A673 (cell line): ENCODE measurements around the gene CTRB2. TPM values are rescaled to one million over a fixed set of nuclear protein-coding genes. Genes with fewer than 3 reads are reported as not detected.

Experiments
- BruUV-seq: library from RNA; stranded (reverse); fragments of 400-500 nt; replicated peaks from 2 replicates; lab custom pipeline; 2021; lab: Mats Ljungman, UMichigan
- CTCF ChIA-PET: fragments of 300-600 bp; sonication (Branson Sonifier 250); formaldehyde crosslinking; loops from one replicate; lab custom pipeline; 2022; ENCODE audit warnings: antibody characterized with exemption; lab: Charles Lee
- POLR2A ChIA-PET: fragments of 300-600 bp; sonication (Branson Sonifier 250); formaldehyde crosslinking; loops from one replicate; lab custom pipeline; 2022; ENCODE audit warnings: antibody characterized with exemption; ENCODE audit not compliant: low non-redundant PET; lab: Charles Lee
- DNase-seq: peaks from one replicate; pipeline ENCODE4 v3.0.0-alpha.2; 2015; ENCODE audit warnings: low spot score
- H3K27ac ChIP-seq: fragments of 200-600 bp; sonication (generic); 2 replicates; pipeline ENCODE4 v1.5.1; 2016; ENCODE audit warnings: mixed run types, low read depth, mild to moderate bottlenecking, mixed read lengths, antibody characterized with exemption, low read length; ENCODE audit not compliant: poor library complexity, severe bottlenecking
- H3K27me3 ChIP-seq: fragments of 200-600 bp; sonication (generic); replicated peaks from 2 replicates; pipeline ENCODE4 v1.6.1; 2017; ENCODE audit warnings: mixed run types, low read depth, mild to moderate bottlenecking, mixed read lengths, antibody characterized with exemption, low read length; ENCODE audit not compliant: insufficient read depth, poor library complexity
- H3K36me3 ChIP-seq: fragments of 200-600 bp; sonication (generic); 2 replicates; pipeline ENCODE4 v1.6.1; 2016; ENCODE audit warnings: mixed run types, mild to moderate bottlenecking, mixed read lengths, antibody characterized with exemption, low read length; ENCODE audit not compliant: insufficient read depth, poor library complexity, severe bottlenecking
- H3K4me1 ChIP-seq: fragments of 200-600 bp; sonication (generic); 2 replicates; pipeline ENCODE4 v1.6.1; 2017; ENCODE audit warnings: mixed run types, mild to moderate bottlenecking, mixed read lengths, antibody characterized with exemption, low read length; ENCODE audit not compliant: insufficient read depth, poor library complexity, severe bottlenecking
- H3K4me3 ChIP-seq: fragments of 200-600 bp; sonication (generic); 2 replicates; pipeline ENCODE4 v1.5.1; 2016; ENCODE audit warnings: low read depth, mixed run types, mild to moderate bottlenecking, mixed read lengths, low read length; ENCODE audit not compliant: poor library complexity, severe bottlenecking
- H3K9me3 ChIP-seq: fragments of 200-600 bp; sonication (generic); 2 replicates; pipeline ENCODE4 v1.6.1; 2016; ENCODE audit warnings: mixed run types, low read depth, mild to moderate bottlenecking, mixed read lengths, antibody characterized with exemption, low read length; ENCODE audit not compliant: poor library complexity, severe bottlenecking
- CTCF ChIP-seq: fragments of 300-800, 200-600 bp; sonication (generic); conservative IDR thresholded peaks from 2 replicates; pipeline ENCODE4 v1.5.1; 2017; ENCODE audit warnings: low read depth, mild to moderate bottlenecking, antibody characterized with exemption, low read length, moderate library complexity, mixed read lengths
- EZH2 ChIP-seq: fragments of 200-600 bp; sonication (generic); IDR thresholded peaks from 2 replicates; pipeline ENCODE4 v1.6.1; 2017; ENCODE audit warnings: borderline replicate concordance, low read depth, mild to moderate bottlenecking, mixed read lengths, antibody characterized with exemption, low read length; ENCODE audit not compliant: poor library complexity, severe bottlenecking
- intact Hi-C: fragments of 100-400 bp; cut with micrococcal nuclease; formaldehyde crosslinking; loops from one replicate; pipeline ENCODE4 v1.10.0; 2022; ENCODE audit not compliant: unreplicated experiment
- total RNA-seq: library from RNA; stranded (reverse); gene quantifications from 2 replicates; pipeline ENCODE4 v1.2.3, GENCODE V29; 2021

The CTRB2 gene
- total RNA-seq, 1 experiment from 2014 or later = not detected

- no peak for DNase-seq
- no peaks in the 10 kb centered on the region for H3K36me3 ChIP-seq
- ChIA-PET CTCF (no interaction called here), POLR2A (no interaction called here)
- H3K4me1 ChIP-seq = no peaks in the 10 kb centered on the region
- H3K4me3 ChIP-seq = no peak overlapping the region
- no peaks in the 10 kb centered on the region for H3K27me3 ChIP-seq
- no peak overlapping the region for H3K27ac ChIP-seq
- BruUV-seq = no TSS peak
- intact Hi-C loops = no loop called here
- H3K9me3 ChIP-seq = no peaks in the 10 kb centered on the region
- TF ChIP-seq EZH2 = no peak
- TF ChIP-seq CTCF = no peak
Observed at GRCh38 chr16:75193265-75193650, 13.7 kb downstream of the CTRB2 start.

- Histone ChIP-seq H3K27me3 (no peaks in the 10 kb centered on the region), H3K36me3 (no peaks in the 10 kb centered on the region), H3K9me3 (no peaks in the 10 kb centered on the region), H3K4me3 (no peak overlapping the region), H3K27ac (no peak overlapping the region), H3K4me1 (no peaks in the 10 kb centered on the region)
- BruUV-seq = no TSS peak
- no peak for DNase-seq
- POLR2A ChIA-PET = no interaction called here
- intact Hi-C loops = no loop called here
- CTCF ChIA-PET = no interaction called here
- TF ChIP-seq EZH2 (no peak), CTCF (no peak)
Observed at GRCh38 chr16:75192606-75193264, 14.2 kb downstream of the CTRB2 start.

- no peak overlapping the region for H3K27ac ChIP-seq
- CTCF ChIA-PET = no interaction called here
- no peak for DNase-seq
- BruUV-seq = no TSS peak
- no peaks in the 10 kb centered on the region for H3K4me1 ChIP-seq
- no peaks in the 10 kb centered on the region for H3K36me3 ChIP-seq
- no peaks in the 10 kb centered on the region for H3K9me3 ChIP-seq
- H3K27me3 ChIP-seq = no peaks in the 10 kb centered on the region
- H3K4me3 ChIP-seq = no peak overlapping the region
- no peak for TF ChIP-seq CTCF
- no peak for TF ChIP-seq EZH2
- POLR2A ChIA-PET = no interaction called here
- intact Hi-C loops = no loop called here
Observed at GRCh38 chr16:75189638-75190245, 17.2 kb downstream of the CTRB2 start.
